Neural cell (in vitro differentiated cells): Measurements from ENCODE around the gene ENKD1.

Experiments
- EP300 ChIP-seq: fragments of 450-650 bp; conservative IDR thresholded peaks from 2 replicates; pipeline ENCODE4 v1.6.1; 2014; ENCODE audit warnings: antibody characterized with exemption, mild to moderate bottlenecking, moderate library complexity; ENCODE audit not compliant: poor library complexity, severe bottlenecking
- EZH2 ChIP-seq: fragments of 200-600, 300-800 bp; shearing (Covaris generic), sonication (generic); IDR thresholded peaks from 2 replicates; pipeline ENCODE4 v1.6.1; 2014; ENCODE audit warnings: antibody characterized with exemption, low read length, borderline replicate concordance, mild to moderate bottlenecking; ENCODE audit not compliant: insufficient read depth, poor library complexity, severe bottlenecking
- MXI1 ChIP-seq: fragments of 450-650 bp; conservative IDR thresholded peaks from 2 replicates; pipeline ENCODE4 v1.6.1; 2014; ENCODE audit warnings: antibody characterized with exemption, mild to moderate bottlenecking; ENCODE audit not compliant: poor library complexity, severe bottlenecking
- POLR2AphosphoS5 ChIP-seq: IDR thresholded peaks from 2 replicates; pipeline ENCODE4 v1.6.1; 2012
- RAD21 ChIP-seq: fragments of 450-650 bp; conservative IDR thresholded peaks from 2 replicates; pipeline ENCODE4 v1.6.1; 2014; ENCODE audit warnings: antibody characterized with exemption, mild to moderate bottlenecking, moderate library complexity
- TAF1 ChIP-seq: IDR thresholded peaks from 2 replicates; pipeline ENCODE4 v1.6.1; 2012; ENCODE audit warnings: low read depth
- TF ChIP-seq, protein P1 (sequence below): fragments of 450-650 bp; IDR thresholded peaks from 2 replicates; pipeline ENCODE4 v1.5.1; 2014; ENCODE audit warnings: antibody characterized with exemption, mild to moderate bottlenecking, moderate library complexity; ENCODE audit not compliant: poor library complexity, severe bottlenecking
- TF ChIP-seq, protein P2 (sequence below): IDR thresholded peaks from 2 replicates; pipeline ENCODE4 v1.6.1; 2012; ENCODE audit warnings: borderline replicate concordance

- TF ChIP-seq, protein P1, sequence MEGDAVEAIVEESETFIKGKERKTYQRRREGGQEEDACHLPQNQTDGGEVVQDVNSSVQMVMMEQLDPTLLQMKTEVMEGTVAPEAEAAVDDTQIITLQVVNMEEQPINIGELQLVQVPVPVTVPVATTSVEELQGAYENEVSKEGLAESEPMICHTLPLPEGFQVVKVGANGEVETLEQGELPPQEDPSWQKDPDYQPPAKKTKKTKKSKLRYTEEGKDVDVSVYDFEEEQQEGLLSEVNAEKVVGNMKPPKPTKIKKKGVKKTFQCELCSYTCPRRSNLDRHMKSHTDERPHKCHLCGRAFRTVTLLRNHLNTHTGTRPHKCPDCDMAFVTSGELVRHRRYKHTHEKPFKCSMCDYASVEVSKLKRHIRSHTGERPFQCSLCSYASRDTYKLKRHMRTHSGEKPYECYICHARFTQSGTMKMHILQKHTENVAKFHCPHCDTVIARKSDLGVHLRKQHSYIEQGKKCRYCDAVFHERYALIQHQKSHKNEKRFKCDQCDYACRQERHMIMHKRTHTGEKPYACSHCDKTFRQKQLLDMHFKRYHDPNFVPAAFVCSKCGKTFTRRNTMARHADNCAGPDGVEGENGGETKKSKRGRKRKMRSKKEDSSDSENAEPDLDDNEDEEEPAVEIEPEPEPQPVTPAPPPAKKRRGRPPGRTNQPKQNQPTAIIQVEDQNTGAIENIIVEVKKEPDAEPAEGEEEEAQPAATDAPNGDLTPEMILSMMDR: no peak
- TF ChIP-seq EZH2: no peak
- TF ChIP-seq TAF1: no peak
- no peak for TF ChIP-seq POLR2AphosphoS5
- no peak for TF ChIP-seq RAD21
- TF ChIP-seq MXI1: no peak
- TF ChIP-seq EP300: no peak
- TF ChIP-seq, protein P2, sequence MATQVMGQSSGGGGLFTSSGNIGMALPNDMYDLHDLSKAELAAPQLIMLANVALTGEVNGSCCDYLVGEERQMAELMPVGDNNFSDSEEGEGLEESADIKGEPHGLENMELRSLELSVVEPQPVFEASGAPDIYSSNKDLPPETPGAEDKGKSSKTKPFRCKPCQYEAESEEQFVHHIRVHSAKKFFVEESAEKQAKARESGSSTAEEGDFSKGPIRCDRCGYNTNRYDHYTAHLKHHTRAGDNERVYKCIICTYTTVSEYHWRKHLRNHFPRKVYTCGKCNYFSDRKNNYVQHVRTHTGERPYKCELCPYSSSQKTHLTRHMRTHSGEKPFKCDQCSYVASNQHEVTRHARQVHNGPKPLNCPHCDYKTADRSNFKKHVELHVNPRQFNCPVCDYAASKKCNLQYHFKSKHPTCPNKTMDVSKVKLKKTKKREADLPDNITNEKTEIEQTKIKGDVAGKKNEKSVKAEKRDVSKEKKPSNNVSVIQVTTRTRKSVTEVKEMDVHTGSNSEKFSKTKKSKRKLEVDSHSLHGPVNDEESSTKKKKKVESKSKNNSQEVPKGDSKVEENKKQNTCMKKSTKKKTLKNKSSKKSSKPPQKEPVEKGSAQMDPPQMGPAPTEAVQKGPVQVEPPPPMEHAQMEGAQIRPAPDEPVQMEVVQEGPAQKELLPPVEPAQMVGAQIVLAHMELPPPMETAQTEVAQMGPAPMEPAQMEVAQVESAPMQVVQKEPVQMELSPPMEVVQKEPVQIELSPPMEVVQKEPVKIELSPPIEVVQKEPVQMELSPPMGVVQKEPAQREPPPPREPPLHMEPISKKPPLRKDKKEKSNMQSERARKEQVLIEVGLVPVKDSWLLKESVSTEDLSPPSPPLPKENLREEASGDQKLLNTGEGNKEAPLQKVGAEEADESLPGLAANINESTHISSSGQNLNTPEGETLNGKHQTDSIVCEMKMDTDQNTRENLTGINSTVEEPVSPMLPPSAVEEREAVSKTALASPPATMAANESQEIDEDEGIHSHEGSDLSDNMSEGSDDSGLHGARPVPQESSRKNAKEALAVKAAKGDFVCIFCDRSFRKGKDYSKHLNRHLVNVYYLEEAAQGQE: no peak
These were observed 10.0 kb upstream of the ENKD1 start for GRCh38 chr16:67676516-67676915.
